MG63 (cell line): ENCODE data around the gene C2. TPM values are rescaled to one million over a fixed set of nuclear protein-coding genes. Genes with fewer than 3 reads are reported as not detected.

Experiments used
- DNase-seq: peaks from one replicate; pipeline ENCODE4 v3.0.0-alpha.2; 2020
- H3K27me3 ChIP-seq: fragments of 250-450 bp; sonication (Bioruptor Pico); 2 replicates; pipeline ENCODE4 v1.5.1; 2020; ENCODE audit warnings: mild to moderate bottlenecking, moderate library complexity
- H3K36me3 ChIP-seq: fragments of 250-450 bp; sonication (Bioruptor Pico); 2 replicates; pipeline ENCODE4 v1.5.1; 2020; ENCODE audit warnings: mild to moderate bottlenecking, moderate library complexity
- H3K4me3 ChIP-seq: fragments of 250-450 bp; sonication (Bioruptor Pico); 2 replicates; pipeline ENCODE4 v1.5.1; 2020; ENCODE audit warnings: mild to moderate bottlenecking, moderate library complexity
- H3K9me3 ChIP-seq: fragments of 250-450 bp; sonication (Bioruptor Pico); 2 replicates; pipeline ENCODE4 v1.5.1; 2020; ENCODE audit warnings: mild to moderate bottlenecking, moderate library complexity
- total RNA-seq: library from RNA; depleted of rRNA; stranded (reverse); fragments of >200 nt; shearing (Covaris generic); gene quantifications from 2 replicates; pipeline ENCODE4 v1.2.3, GENCODE V29; 2014; ENCODE audit warnings: low replicate concordance

C2 gene
- total RNA-seq, 1 experiment from 2014 or later: 0.13 TPM

DNA sequence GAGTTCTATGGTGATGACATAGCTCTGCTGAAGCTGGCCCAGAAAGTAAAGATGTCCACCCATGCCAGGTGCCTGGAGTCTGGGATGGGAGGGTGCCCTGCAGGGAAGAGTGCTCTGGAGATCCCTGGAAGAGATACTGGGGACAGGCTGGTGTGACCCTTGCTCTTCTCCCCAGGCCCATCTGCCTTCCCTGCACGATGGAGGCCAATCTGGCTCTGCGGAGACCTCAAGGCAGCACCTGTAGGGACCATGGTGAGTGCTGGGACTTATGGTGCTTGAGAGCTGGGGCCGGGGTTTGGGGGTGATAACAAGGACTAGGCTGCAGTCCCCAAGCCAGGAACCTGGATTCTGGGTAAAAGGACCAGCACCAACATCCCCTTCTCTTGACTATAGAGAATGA is 16.2 kb downstream of the C2 start:
- H3K9me3 ChIP-seq: no peaks in the 10 kb centered on the region
- no peaks in the 10 kb centered on the region for H3K36me3 ChIP-seq
- no peak for DNase-seq
- H3K27me3 ChIP-seq: no peaks in the 10 kb centered on the region
- no peak overlapping the region for H3K4me3 ChIP-seq

DNA sequence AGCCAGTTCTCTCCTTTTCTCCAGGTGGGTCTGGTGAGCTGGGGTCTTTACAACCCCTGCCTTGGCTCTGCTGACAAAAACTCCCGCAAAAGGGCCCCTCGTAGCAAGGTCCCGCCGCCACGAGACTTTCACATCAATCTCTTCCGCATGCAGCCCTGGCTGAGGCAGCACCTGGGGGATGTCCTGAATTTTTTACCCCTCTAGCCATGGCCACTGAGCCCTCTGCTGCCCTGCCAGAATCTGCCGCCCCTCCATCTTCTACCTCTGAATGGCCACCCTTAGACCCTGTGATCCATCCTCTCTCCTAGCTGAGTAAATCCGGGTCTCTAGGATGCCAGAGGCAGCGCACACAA is 17.6 kb downstream of the C2 start:
- Histone ChIP-seq H3K36me3 (no peaks in the 10 kb centered on the region), H3K27me3 (no peaks in the 10 kb centered on the region), H3K9me3 (no peaks in the 10 kb centered on the region), H3K4me3 (peak overlapping the region; percentile 38; the same call in 1 of the 2 replicates)
- no peak for DNase-seq

DNA sequence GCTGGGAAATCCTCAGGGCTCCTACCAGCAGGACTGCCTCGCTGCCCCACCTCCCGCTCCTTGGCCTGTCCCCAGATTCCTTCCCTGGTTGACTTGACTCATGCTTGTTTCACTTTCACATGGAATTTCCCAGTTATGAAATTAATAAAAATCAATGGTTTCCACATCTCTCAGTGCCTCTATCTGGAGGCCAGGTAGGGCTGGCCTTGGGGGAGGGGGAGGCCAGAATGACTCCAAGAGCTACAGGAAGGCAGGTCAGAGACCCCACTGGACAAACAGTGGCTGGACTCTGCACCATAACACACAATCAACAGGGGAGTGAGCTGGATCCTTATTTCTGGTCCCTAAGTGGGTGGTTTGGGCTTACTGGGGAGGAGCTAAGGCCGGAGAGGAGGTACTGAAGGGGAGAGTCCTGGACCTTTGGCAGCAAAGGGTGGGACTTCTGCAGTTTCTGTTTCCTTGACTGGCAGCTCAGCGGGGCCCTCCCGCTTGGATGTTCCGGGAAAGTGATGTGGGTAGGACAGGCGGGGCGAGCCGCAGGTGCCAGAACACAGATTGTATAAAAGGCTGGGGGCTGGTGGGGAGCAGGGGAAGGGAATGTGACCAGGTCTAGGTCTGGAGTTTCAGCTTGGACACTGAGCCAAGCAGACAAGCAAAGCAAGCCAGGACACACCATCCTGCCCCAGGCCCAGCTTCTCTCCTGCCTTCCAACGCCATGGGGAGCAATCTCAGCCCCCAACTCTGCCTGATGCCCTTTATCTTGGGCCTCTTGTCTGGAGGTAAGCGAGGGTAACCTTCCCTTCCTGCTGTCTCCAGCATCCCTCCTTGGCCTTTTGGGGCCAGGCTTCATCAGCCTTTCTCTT is 18.2 kb downstream of the C2 start, which contains the start of gene CFB:
TSS of gene CFB (plus strand) at position 589 of the 863 bp plus-strand sequence. CDS start at position 716, 127 bp downstream.
- peak within 1 kb of the TSS; percentile 38 for H3K4me3 ChIP-seq
- H3K36me3 ChIP-seq: no peaks in the 10 kb centered on the region
- peak; percentile 89 for DNase-seq
- H3K27me3 ChIP-seq: no peaks in the 10 kb centered on the region
- H3K9me3 ChIP-seq: no peaks in the 10 kb centered on the region

DNA sequence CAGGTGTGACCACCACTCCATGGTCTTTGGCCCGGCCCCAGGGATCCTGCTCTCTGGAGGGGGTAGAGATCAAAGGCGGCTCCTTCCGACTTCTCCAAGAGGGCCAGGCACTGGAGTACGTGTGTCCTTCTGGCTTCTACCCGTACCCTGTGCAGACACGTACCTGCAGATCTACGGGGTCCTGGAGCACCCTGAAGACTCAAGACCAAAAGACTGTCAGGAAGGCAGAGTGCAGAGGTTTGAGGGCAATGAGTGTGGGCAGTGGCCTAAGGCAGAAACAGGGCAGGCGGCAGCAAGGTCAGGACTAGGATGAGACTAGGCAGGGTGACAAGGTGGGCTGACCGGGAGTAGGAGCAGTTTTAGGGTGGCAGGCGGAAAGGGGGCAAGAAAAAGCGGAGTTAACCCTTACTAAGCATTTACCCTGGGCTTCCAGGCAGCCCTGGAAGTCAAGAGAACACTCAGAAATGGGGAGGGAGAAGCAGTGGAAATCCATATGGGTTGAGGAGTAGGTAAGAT is 18.9 kb downstream of the C2 start:
- no peaks in the 10 kb centered on the region for H3K27me3 ChIP-seq
- no peak overlapping the region for H3K4me3 ChIP-seq
- H3K36me3 ChIP-seq: peaks cover 2% of the 10 kb centered on the region; the same call in 1 of the 2 replicates
- H3K9me3 ChIP-seq: no peaks in the 10 kb centered on the region
- DNase-seq: no peak

DNA sequence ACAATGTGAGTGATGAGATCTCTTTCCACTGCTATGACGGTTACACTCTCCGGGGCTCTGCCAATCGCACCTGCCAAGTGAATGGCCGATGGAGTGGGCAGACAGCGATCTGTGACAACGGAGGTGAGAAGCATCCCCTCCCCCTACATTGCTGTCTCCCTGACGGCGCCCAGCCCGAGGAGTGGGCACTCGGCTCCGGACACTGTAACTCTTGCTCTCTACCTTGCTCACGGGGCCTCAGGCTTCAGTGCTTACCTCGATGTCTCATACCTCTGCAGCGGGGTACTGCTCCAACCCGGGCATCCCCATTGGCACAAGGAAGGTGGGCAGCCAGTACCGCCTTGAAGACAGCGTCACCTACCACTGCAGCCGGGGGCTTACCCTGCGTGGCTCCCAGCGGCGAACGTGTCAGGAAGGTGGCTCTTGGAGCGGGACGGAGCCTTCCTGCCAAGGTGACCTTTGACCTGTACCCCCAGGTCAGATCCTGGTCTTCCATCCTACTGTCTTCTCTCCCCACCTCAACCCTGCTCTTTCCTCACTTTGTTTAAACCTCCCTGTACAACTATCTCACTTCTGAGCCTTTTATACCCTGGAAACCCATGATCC is 19.7 kb downstream of the C2 start:
- Histone ChIP-seq H3K36me3 (peaks cover 9% of the 10 kb centered on the region), H3K4me3 (no peak overlapping the region), H3K9me3 (no peaks in the 10 kb centered on the region), H3K27me3 (no peaks in the 10 kb centered on the region)
- no peak for DNase-seq

DNA sequence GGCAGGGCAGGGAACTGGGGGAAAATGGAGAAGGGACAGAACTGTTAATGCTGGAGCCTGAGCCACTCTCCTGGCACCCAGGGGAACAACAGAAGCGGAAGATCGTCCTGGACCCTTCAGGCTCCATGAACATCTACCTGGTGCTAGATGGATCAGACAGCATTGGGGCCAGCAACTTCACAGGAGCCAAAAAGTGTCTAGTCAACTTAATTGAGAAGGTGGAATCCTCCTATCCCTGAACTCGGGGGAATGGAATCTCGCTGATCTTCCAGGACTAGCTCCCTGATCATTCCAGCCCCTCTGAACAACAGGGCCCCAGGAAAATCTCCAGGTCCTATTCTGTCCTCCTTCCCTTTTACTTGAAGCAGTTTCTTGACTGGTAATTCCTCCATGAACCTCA is 20.3 kb downstream of the C2 start:
- Histone ChIP-seq H3K4me3 (no peak overlapping the region), H3K36me3 (peaks cover 13% of the 10 kb centered on the region), H3K27me3 (no peaks in the 10 kb centered on the region), H3K9me3 (no peaks in the 10 kb centered on the region)
- DNase-seq: no peak

DNA sequence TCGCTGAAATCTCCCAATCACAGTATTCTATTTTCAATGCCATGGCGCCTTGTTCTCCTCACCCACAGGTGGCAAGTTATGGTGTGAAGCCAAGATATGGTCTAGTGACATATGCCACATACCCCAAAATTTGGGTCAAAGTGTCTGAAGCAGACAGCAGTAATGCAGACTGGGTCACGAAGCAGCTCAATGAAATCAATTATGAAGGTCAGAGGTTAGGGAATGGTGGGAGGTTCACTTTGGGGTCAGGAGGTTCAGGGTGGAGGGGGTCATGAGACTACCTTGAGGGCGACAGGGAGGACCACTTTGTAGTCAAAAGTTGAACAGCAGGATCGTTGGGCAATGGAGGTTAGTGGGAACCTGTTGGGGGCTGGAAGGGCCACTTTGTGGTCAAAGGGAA is 20.8 kb downstream of the C2 start:
- Histone ChIP-seq H3K9me3 (no peaks in the 10 kb centered on the region), H3K36me3 (peaks cover 14% of the 10 kb centered on the region), H3K27me3 (no peaks in the 10 kb centered on the region), H3K4me3 (no peak overlapping the region)
- no peak for DNase-seq

DNA sequence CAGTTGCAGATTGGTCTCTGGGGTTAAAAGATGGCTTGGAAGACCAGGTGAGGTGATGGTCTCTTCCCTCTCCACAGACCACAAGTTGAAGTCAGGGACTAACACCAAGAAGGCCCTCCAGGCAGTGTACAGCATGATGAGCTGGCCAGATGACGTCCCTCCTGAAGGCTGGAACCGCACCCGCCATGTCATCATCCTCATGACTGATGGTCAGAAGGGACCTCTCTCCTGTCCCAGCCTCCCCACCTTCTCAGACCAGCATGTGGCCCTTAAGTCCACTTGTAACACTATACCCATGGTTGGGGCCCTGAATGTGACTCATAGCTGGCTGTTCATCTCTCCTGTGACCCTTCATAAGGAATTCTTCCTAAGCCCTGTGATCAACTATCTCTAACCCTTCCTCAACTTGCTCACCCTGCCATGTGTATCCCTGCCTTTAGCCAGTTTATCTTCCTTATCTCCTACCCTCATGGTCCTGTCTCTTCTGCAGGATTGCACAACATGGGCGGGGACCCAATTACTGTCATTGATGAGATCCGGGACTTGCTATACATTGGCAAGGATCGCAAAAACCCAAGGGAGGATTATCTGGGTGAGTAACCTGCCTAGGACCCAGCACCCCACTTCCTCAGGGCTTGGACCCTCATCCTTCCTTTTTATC is 21.4 kb downstream of the C2 start:
- Histone ChIP-seq H3K4me3 (no peak overlapping the region), H3K9me3 (no peaks in the 10 kb centered on the region), H3K36me3 (peaks cover 14% of the 10 kb centered on the region), H3K27me3 (no peaks in the 10 kb centered on the region)
- peak; percentile 21 for DNase-seq

DNA sequence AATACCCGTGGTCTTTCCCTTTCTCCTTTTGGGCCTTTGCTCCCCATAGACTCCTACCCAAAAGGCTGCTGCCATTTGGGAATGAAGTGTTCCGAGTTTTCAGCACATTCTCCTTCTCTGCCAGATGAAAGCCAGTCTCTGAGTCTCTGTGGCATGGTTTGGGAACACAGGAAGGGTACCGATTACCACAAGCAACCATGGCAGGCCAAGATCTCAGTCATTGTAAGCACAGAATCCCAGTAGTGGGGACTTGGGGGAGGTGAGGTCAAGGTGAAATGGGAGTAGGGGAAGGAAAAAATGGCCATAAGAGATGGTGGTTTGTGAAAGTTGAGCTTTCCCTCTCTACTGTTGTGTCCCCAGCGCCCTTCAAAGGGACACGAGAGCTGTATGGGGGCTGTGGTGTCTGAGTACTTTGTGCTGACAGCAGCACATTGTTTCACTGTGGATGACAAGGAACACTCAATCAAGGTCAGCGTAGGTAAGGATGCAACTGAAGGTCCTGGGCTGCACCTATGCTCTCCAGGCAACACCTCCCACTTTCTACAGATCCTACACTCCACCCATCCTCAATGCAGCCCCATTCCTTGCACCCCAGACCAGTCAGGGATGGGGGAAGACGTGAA is 22.5 kb downstream of the C2 start:
- no peak for DNase-seq
- H3K27me3 ChIP-seq: no peaks in the 10 kb centered on the region
- peaks cover 14% of the 10 kb centered on the region for H3K36me3 ChIP-seq
- no peaks in the 10 kb centered on the region for H3K9me3 ChIP-seq
- no peak overlapping the region for H3K4me3 ChIP-seq

DNA sequence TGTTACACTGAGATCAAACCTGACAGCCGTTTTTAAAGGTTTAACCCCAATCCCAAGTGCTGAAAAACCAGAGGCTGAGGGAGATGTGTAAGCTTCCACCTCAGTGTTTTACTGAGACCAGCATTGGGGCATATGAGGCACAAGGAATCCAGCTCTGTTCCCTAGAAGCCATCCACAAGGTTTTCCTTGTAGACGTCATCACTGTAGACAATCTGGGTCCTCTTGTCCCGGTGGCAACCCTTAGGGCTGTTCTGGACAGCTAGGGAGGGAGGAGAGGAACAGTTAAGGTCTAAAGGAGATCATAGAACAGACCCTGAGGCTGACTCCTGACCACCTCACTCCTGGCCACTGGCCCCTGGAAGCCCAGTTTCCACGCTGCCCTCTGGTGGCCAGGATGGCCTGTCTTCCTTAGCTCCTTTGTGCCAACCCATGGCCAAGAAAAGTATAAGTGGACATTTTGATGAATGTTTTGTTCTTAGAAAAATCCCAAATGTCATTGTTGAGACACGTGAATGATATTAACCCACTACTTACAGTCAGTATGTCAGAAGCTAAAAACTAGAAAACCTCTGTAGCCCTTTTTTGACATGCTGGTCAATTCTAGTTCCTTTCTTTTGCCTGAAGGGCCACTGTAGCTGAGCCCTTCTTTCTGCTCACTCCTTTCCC is 24.8 kb downstream of the C2 start:
- peak; percentile 44 for DNase-seq
- no peaks in the 10 kb centered on the region for H3K9me3 ChIP-seq
- no peaks in the 10 kb centered on the region for H3K27me3 ChIP-seq
- peaks cover 27% of the 10 kb centered on the region for H3K36me3 ChIP-seq
- H3K4me3 ChIP-seq: no peak overlapping the region

DNA sequence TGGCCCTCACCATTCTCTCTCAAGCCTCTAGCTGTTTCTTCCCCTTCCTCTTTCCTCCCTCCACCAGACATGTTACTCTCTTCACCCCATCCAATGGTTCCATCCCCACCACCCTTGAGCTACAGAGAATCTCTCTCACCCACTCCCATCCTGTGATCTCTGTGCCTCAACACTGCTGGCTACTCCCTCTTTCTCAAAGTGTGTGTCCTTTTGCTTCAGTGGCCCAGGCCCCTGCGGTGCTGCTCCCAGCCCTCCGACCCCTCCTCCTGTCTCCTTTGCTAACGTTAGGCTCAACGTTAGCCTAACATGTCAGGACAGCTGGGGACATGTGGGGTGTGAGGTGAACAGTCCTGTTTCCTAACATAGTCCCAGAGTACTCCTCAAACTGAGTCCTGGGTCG is 25.4 kb downstream of the C2 start:
- no peak for DNase-seq
- no peaks in the 10 kb centered on the region for H3K27me3 ChIP-seq
- peaks cover 29% of the 10 kb centered on the region for H3K36me3 ChIP-seq
- H3K4me3 ChIP-seq: no peak overlapping the region
- no peaks in the 10 kb centered on the region for H3K9me3 ChIP-seq

DNA sequence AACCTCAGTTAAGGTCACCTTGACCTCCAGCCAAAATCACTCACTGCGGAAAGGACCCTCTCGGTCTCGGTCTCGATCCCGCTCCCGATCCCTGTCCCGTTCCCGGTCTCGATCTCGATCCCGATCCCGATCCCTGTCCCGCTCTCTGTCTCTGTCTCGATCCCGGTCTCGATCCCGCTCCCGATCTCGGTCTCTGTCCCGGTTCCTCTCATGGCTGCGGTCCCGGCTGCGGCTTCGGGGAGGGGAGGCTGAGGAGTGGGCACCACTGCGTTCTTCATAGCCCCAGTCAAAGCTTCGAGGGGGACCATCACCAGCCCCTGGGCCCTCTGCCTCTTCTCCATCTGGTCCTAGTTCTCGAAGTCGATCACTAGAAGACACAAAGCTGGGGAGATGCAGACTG is 27.0 kb downstream of the C2 start:
- Histone ChIP-seq H3K36me3 (peaks cover 29% of the 10 kb centered on the region), H3K9me3 (no peaks in the 10 kb centered on the region), H3K27me3 (no peaks in the 10 kb centered on the region), H3K4me3 (no peak overlapping the region)
- DNase-seq: no peak

DNA sequence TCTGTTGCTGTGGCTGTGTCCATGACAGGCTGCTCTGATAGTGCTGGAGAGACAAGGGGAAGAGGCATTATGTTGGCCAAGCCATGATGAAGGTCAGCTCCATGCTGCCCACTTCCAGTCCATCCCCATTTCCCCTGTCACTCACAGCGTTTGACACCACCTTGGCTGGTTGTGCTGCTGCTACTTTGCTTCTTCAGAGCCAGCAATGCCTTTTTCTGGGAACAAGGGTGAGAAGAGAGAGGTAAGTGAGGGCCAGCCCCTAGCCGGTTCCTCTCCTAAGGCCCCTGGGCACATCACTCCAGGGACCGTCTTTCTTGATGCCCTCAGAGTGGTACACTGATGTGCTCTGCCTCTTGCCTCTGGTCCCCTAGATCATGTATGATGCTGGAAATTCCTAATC is 29.3 kb downstream of the C2 start:
- H3K36me3 ChIP-seq: peaks cover 32% of the 10 kb centered on the region

DNA sequence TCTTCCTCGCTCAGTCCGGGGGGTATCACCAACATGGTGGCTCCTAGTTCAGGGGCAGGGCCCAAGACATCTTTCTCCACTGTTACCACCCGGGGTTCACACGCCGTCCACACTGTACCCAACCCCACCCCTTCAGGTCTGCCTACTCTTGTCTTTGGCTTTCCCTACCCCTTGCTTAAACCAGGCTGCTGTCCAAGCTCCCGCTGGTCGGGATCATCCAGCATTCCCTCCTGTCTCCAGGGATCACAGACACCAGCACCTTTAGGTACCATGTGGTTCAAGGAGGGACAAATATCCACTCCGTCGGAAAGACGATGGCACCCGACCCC is 30.9 kb downstream of the C2 start:
- peaks cover 23% of the 10 kb centered on the region for H3K36me3 ChIP-seq
- DNase-seq: no peak
- no peaks in the 10 kb centered on the region for H3K27me3 ChIP-seq
- H3K9me3 ChIP-seq: no peaks in the 10 kb centered on the region
- H3K4me3 ChIP-seq: peak overlapping the region; percentile 97

More for the DNA sequence above, 29.3 kb downstream of the C2 start:
- Histone ChIP-seq H3K27me3 (no peaks in the 10 kb centered on the region), H3K9me3 (no peaks in the 10 kb centered on the region), H3K4me3 (no peak overlapping the region)
- DNase-seq: no peak

DNA sequence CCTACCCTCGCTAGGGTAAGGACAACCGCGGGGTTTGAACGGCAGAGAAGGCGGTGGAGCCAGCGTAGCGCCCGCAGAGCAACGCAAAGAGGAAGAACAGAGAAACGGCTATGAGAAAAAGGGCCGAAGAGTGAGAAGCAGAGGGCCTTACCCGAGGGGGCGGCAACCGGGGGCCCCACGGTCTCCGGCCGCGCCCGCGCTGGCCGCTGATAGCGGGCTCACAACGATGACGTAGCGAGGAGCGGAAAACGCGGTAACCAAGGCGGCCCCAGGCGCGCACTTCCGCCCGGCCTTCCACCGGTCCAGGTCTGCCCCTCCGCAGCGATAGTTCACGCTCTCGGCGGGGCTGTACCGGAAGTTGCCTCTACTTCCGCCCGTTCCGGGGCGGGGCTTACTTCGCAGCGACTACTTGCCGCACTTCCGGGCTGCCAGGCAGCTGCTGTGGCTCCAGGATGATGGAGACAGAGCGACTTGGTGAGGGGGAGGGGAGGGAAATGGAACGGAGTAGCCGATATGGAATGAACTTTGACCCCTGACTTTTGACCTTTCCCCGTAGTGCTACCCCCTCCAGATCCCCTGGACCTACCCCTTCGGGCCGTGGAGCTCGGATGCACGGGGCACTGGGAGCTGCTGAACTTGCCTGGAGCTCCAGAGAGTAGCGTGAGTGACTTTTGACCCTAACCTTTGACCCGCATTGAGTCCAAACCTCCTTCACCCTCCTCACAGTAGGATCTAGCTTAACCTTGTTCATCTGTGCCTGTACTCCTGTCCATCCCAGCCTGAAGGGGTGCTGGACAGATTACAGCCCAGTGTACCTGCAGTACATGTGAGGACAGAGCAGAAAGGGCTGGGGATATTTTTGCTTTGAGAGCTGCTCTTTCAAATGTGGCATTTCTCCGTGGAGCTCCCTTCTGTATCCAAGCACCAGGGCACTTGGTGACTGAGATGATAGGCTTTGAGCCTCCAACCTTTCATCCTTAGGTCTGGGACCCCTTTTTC is 31.5 kb downstream of the C2 start, which contains the start of the genes NELFE and SKIC2:
TSS of gene NELFE (minus strand) at position 231 of the 999 bp plus-strand sequence. CDS start 525 bp downstream, outside the sequence.
TSS of gene SKIC2 (plus strand) at position 435 of the 999 bp plus-strand sequence. CDS start at position 453, 18 bp downstream.
- peaks cover 23% of the 10 kb centered on the region for H3K36me3 ChIP-seq
- H3K27me3 ChIP-seq: no peaks in the 10 kb centered on the region
- H3K4me3 ChIP-seq: peak within 1 kb of the TSS; percentile 97
- peak; percentile 96 for DNase-seq
- no peaks in the 10 kb centered on the region for H3K9me3 ChIP-seq
